Trophoblast cell (in vitro differentiated cells and primary cell): ENCODE data around the gene ZNF470.

Experiments used
- DNase-seq, 2 donors: peaks; one replicate each; pipeline ENCODE4 v3.0.0-alpha.2; 2016
- H2AFZ ChIP-seq: 2 replicates; pipeline ENCODE4 v1.6.1; 2013; ENCODE audit warnings: low read length, moderate library complexity, mild to moderate bottlenecking; ENCODE audit not compliant: insufficient read depth, poor library complexity
- H2AK5ac ChIP-seq: 2 replicates; pipeline ENCODE4 v1.6.1; 2013; ENCODE audit warnings: mild to moderate bottlenecking, low read length
- H2BK120ac ChIP-seq: 2 replicates; pipeline ENCODE4 v1.6.1; 2013; ENCODE audit warnings: low read length, mild to moderate bottlenecking, moderate library complexity; ENCODE audit not compliant: insufficient read depth, poor library complexity
- H2BK12ac ChIP-seq: 2 replicates; pipeline ENCODE4 v1.6.1; 2013; ENCODE audit warnings: mild to moderate bottlenecking, low read length, moderate library complexity
- H2BK5ac ChIP-seq: 2 replicates; pipeline ENCODE4 v1.6.1; 2013; ENCODE audit warnings: low read length, low read depth, moderate library complexity, mild to moderate bottlenecking; ENCODE audit not compliant: poor library complexity
- H3K14ac ChIP-seq: 2 replicates; pipeline ENCODE4 v1.6.1; 2013; ENCODE audit warnings: mild to moderate bottlenecking, low read length
- H3K18ac ChIP-seq: 2 replicates; pipeline ENCODE4 v1.6.1; 2013; ENCODE audit warnings: mild to moderate bottlenecking, low read length
- H3K23ac ChIP-seq: 2 replicates; pipeline ENCODE4 v1.6.1; 2013; ENCODE audit warnings: low read length
- H3K27ac ChIP-seq: 2 replicates; pipeline ENCODE4 v1.5.1; 2013; ENCODE audit warnings: low read depth, mild to moderate bottlenecking, inconsistent platforms, low read length, moderate library complexity
- H3K27me3 ChIP-seq: 2 replicates; pipeline ENCODE4 v1.6.1; 2013; ENCODE audit warnings: inconsistent platforms, mild to moderate bottlenecking, low read length, moderate library complexity; ENCODE audit not compliant: insufficient read depth
- H3K36me3 ChIP-seq, 2 experiments: 1 replicate in 1 of 2; 2 replicates in 1 of 2; pipeline ENCODE4 v1.6.1; 2013; ENCODE audit warnings: low read length in 2 of 2, mild to moderate bottlenecking in 2 of 2, moderate library complexity in 1 of 2; ENCODE audit not compliant: insufficient read depth in 2 of 2, control insufficient read depth in 1 of 2
- H3K4ac ChIP-seq: 2 replicates; pipeline ENCODE4 v1.6.1; 2013; ENCODE audit warnings: low read depth, mild to moderate bottlenecking, low read length, moderate library complexity
- H3K4me1 ChIP-seq, 2 experiments: 1 replicate in 1 of 2; 2 replicates in 1 of 2; pipeline ENCODE4 v1.6.1; 2013; ENCODE audit warnings: low read length in 2 of 2, mild to moderate bottlenecking in 2 of 2, moderate library complexity in 1 of 2; ENCODE audit not compliant: insufficient read depth in 2 of 2, control insufficient read depth in 1 of 2
- H3K4me2 ChIP-seq: 2 replicates; pipeline ENCODE4 v1.6.1; 2013; ENCODE audit warnings: inconsistent platforms, mild to moderate bottlenecking, low read length, moderate library complexity
- H3K4me3 ChIP-seq: 2 replicates; pipeline ENCODE4 v1.5.1; 2013; ENCODE audit warnings: mild to moderate bottlenecking, low read depth, low read length, inconsistent platforms
- H3K79me1 ChIP-seq: one replicate; pipeline ENCODE4 v1.6.1; 2013; ENCODE audit warnings: low read length
- H3K79me2 ChIP-seq: 2 replicates; pipeline ENCODE4 v1.6.1; 2013; ENCODE audit warnings: low read length, mild to moderate bottlenecking; ENCODE audit not compliant: control insufficient read depth, insufficient read depth, poor library complexity
- H3K9ac ChIP-seq: 2 replicates; pipeline ENCODE4 v1.6.1; 2013; ENCODE audit warnings: mild to moderate bottlenecking, low read length
- H3K9me3 ChIP-seq: 2 replicates; pipeline ENCODE4 v1.6.1; 2013; ENCODE audit warnings: low read depth, mild to moderate bottlenecking, control low read depth, inconsistent platforms, low read length; ENCODE audit not compliant: insufficient read depth
- H4K12ac ChIP-seq: 2 replicates; pipeline ENCODE4 v1.6.1; 2013; ENCODE audit warnings: low read depth, mild to moderate bottlenecking, low read length, moderate library complexity
- H4K8ac ChIP-seq: 2 replicates; pipeline ENCODE4 v1.6.1; 2013; ENCODE audit warnings: low read depth, mild to moderate bottlenecking, low read length, moderate library complexity
- H4K91ac ChIP-seq: one replicate; pipeline ENCODE4 v1.6.1; 2013; ENCODE audit warnings: low read depth, mild to moderate bottlenecking, low read length, moderate library complexity
- WGBS: extraction: QIAGEN DNeasy Blood & Tissue Kit; methylation state at CpG from one replicate; pipeline ENCODE4 v1.1.7; 2013; ENCODE audit warnings: missing lambda C conversion rate; ENCODE audit not compliant: insufficient read length, insufficient coverage; ENCODE audit errors: extremely low coverage; 5-methylcytosine and 5-hydroxymethylcytosine counted together

ZNF470 gene

GRCh38 chr19:56608274-56608964 is 41.2 kb downstream of the ZNF470 start:
- H4K91ac ChIP-seq: no peak overlapping the region
- H2BK120ac ChIP-seq: no peak overlapping the region
- no peak overlapping the region for H3K27ac ChIP-seq
- no peak overlapping the region for H3K4me3 ChIP-seq
- no peak overlapping the region for H3K9ac ChIP-seq
- peaks cover 6% of the 10 kb centered on the region for H3K9me3 ChIP-seq
- no CpG with 5 or more reads among the region's 8 CpGs for WGBS
- H3K4me1 ChIP-seq: no peaks in the 10 kb centered on the region
- no peak overlapping the region for H4K12ac ChIP-seq
- no peak overlapping the region for H3K14ac ChIP-seq
- no peaks in the 10 kb centered on the region for H3K79me2 ChIP-seq
- no peaks in the 10 kb centered on the region for H3K79me1 ChIP-seq
- no peak overlapping the region for H4K8ac ChIP-seq
- no peak overlapping the region for H2AK5ac ChIP-seq
- H3K36me3 ChIP-seq: peaks cover 4 to 14% of the 10 kb centered on the region in 2 experiments
- H2BK5ac ChIP-seq: no peak overlapping the region
- no peaks in the 10 kb centered on the region for H3K27me3 ChIP-seq
- H3K18ac ChIP-seq: no peak overlapping the region
- DNase-seq: no peak
- no peak overlapping the region for H3K4ac ChIP-seq
- no peak overlapping the region for H3K4me2 ChIP-seq
- no peak overlapping the region for H2BK12ac ChIP-seq
- H3K23ac ChIP-seq: no peak overlapping the region
- H2AFZ ChIP-seq: no peak overlapping the region

- Histone ChIP-seq H3K23ac (no peak overlapping the region), H3K4me3 (no peak overlapping the region), H3K36me3 (peaks cover 4 to 12% of the 10 kb centered on the region in 2 experiments), H4K91ac (no peak overlapping the region), H3K14ac (no peak overlapping the region), H3K79me2 (no peaks in the 10 kb centered on the region), H4K8ac (no peak overlapping the region), H2AFZ (no peak overlapping the region), H3K4ac (no peak overlapping the region), H3K18ac (no peak overlapping the region), H3K27ac (no peak overlapping the region), H4K12ac (no peak overlapping the region), H3K4me1 (no peaks in the 10 kb centered on the region), H2BK120ac (no peak overlapping the region), H3K4me2 (no peak overlapping the region), H3K9me3 (peaks cover 6% of the 10 kb centered on the region), H2BK12ac (no peak overlapping the region), H3K9ac (no peak overlapping the region), H3K27me3 (no peaks in the 10 kb centered on the region), H2AK5ac (no peak overlapping the region), H2BK5ac (no peak overlapping the region), H3K79me1 (no peaks in the 10 kb centered on the region)
- no CpG with 5 or more reads among the region's 8 CpGs for WGBS
- DNase-seq: no peak
Observed at GRCh38 chr19:56611288-56611687, 44.0 kb downstream of the ZNF470 start.

- Histone ChIP-seq H2BK12ac (no peak overlapping the region), H3K4ac (no peak overlapping the region), H3K23ac (no peak overlapping the region), H3K18ac (peak overlapping the region; percentile 48), H3K9me3 (peaks cover 7% of the 10 kb centered on the region), H4K8ac (no peak overlapping the region), H3K27me3 (no peaks in the 10 kb centered on the region), H3K79me1 (no peaks in the 10 kb centered on the region), H3K27ac (no peak overlapping the region), H2AK5ac (no peak overlapping the region), H3K4me1 (no peaks in the 10 kb centered on the region), H2BK120ac (no peak overlapping the region), H4K12ac (no peak overlapping the region), H2BK5ac (no peak overlapping the region), H3K14ac (no peak overlapping the region), H3K79me2 (no peaks in the 10 kb centered on the region), H3K9ac (no peak overlapping the region), H3K36me3 (peaks cover 6 to 16% of the 10 kb centered on the region in 2 experiments), H2AFZ (no peak overlapping the region), H3K4me3 (no peak overlapping the region), H4K91ac (no peak overlapping the region), H3K4me2 (no peak overlapping the region)
- no CpG with 5 or more reads among the region's 2 CpGs for WGBS
- DNase-seq: no peak
Observed at GRCh38 chr19:56612737-56613136, 45.5 kb downstream of the ZNF470 start.

- peaks cover 15% of the 10 kb centered on the region for H3K9me3 ChIP-seq
- no peaks in the 10 kb centered on the region for H3K27me3 ChIP-seq
- no peak overlapping the region for H3K4me2 ChIP-seq
- no peak overlapping the region for H4K8ac ChIP-seq
- no peak overlapping the region for H3K4ac ChIP-seq
- no peak overlapping the region for H3K27ac ChIP-seq
- H2AFZ ChIP-seq: no peak overlapping the region
- H2BK5ac ChIP-seq: no peak overlapping the region
- WGBS: no CpG with 5 or more reads among the region's 5 CpGs
- no peaks in the 10 kb centered on the region for H3K4me1 ChIP-seq
- H4K91ac ChIP-seq: no peak overlapping the region
- no peak overlapping the region for H3K14ac ChIP-seq
- H3K4me3 ChIP-seq: no peak overlapping the region
- H4K12ac ChIP-seq: no peak overlapping the region
- no peak for DNase-seq
- H3K23ac ChIP-seq: no peak overlapping the region
- peaks cover 10 to 21% of the 10 kb centered on the region in 2 experiments for H3K36me3 ChIP-seq
- no peaks in the 10 kb centered on the region for H3K79me1 ChIP-seq
- no peak overlapping the region for H2BK120ac ChIP-seq
- H2BK12ac ChIP-seq: no peak overlapping the region
- H3K79me2 ChIP-seq: no peaks in the 10 kb centered on the region
- H3K9ac ChIP-seq: no peak overlapping the region
- no peak overlapping the region for H3K18ac ChIP-seq
- no peak overlapping the region for H2AK5ac ChIP-seq
Observed at GRCh38 chr19:56613639-56614038, 46.4 kb downstream of the ZNF470 start.
